ENCODE results near the gene AGO1.

GRCh38 chr1:35834218-35834617, 48.8 kb upstream of the AGO1 start:
- TF ChIP-seq POLR2A (IDR thresholded peaks at IDR 0.05) (no peak), CTCF (IDR thresholded peaks at IDR 0.05 in 8 of 11, conservative IDR thresholded peaks at IDR 0.05 in 3 of 11) (no peak), POLR2AphosphoS5 (IDR thresholded peaks at IDR 0.05) (no peak)
